Putamen (tissue), 1 donor: Measurements from ENCODE around the gene ATP13A1.
"Not testable (repeated sequence)": the region's sequence is repeated elsewhere in the genome, so short reads cannot be mapped to it uniquely, and the experiment has no call there.

Source experiments
- DNase-seq: peaks from one replicate; pipeline ENCODE4 v3.0.0-alpha.2; 2016; ENCODE audit warnings: low spot score

The ATP13A1 gene

GRCh38 chr19:19619181-19619848 lies 44.2 kb downstream of the ATP13A1 start:
- no peak for DNase-seq

- DNase-seq = peak; percentile 87
Observed at GRCh38 chr19:19618219-19619051, 45.0 kb downstream of the ATP13A1 start, which contains the start of gene PBX4. Gene PBX4 (minus strand): TSS chr19:19618687. CDS start chr19:19618629, 58 bp downstream.

- no peak for DNase-seq
Observed at GRCh38 chr19:19615086-19615485, 48.4 kb downstream of the ATP13A1 start.

- DNase-seq = no peak
Observed at GRCh38 chr19:19613506-19613905, 50.0 kb downstream of the ATP13A1 start.

GRCh38 chr19:19610376-19611202 lies 52.9 kb downstream of the ATP13A1 start:
- DNase-seq = no peak

GRCh38 chr19:19606686-19607085 lies 56.8 kb downstream of the ATP13A1 start:
- DNase-seq = not testable (repeated sequence)

GRCh38 chr19:19606021-19606420 lies 57.5 kb downstream of the ATP13A1 start:
- no peak for DNase-seq

GRCh38 chr19:19602713-19603324 lies 60.7 kb downstream of the ATP13A1 start:
- DNase-seq = no peak

GRCh38 chr19:19602136-19602712 lies 61.3 kb downstream of the ATP13A1 start:
- DNase-seq = no peak

- no peak for DNase-seq
Observed at GRCh38 chr19:19600793-19601330, 62.6 kb downstream of the ATP13A1 start.

- not testable (repeated sequence) for DNase-seq
Observed at GRCh38 chr19:19598728-19599451, 64.6 kb downstream of the ATP13A1 start.

- DNase-seq = no peak
Observed at GRCh38 chr19:19597809-19598306, 65.6 kb downstream of the ATP13A1 start.
